Vagina (tissue), 2 donors: Measurements from ENCODE around the gene IL12B.

Experiments
- CTCF ChIP-seq, 3 experiments: fragments of 450-650 bp in 2 of 3; fragments of 200-600 bp in 1 of 3; sonication (generic) in 1 of 3; IDR thresholded peaks; one replicate each; pipeline ENCODE4 v1.5.1; 2017 to 2019; ENCODE audit warnings: antibody characterized with exemption in 3 of 3, mild to moderate bottlenecking in 2 of 3, moderate library complexity in 2 of 3
- POLR2AphosphoS5 ChIP-seq, 2 donors: sonication (generic); formaldehyde crosslinking; IDR thresholded peaks; one replicate each; pipeline ENCODE4 v1.9.0; 2017; ENCODE audit warnings: antibody characterized with exemption in 2 of 2, mild to moderate bottlenecking in 2 of 2, low read depth in 1 of 2; ENCODE audit not compliant: insufficient read depth in 1 of 2

GRCh38 chr5:159286420-159287035 is 43.8 kb downstream of the IL12B start:
- no peak for TF ChIP-seq POLR2AphosphoS5 (IDR thresholded peaks at IDR 0.05; ENCODE audit: insufficient read depth in 1 of 2, low read depth in 1 of 2)
- peak in 1 of 3 experiments; percentile 33 for TF ChIP-seq CTCF (IDR thresholded peaks at IDR 0.05)
